ENCODE measurements around the gene DDX54.
A peak's percentile ranks its signal among the peaks of the same experiment; 100 is the strongest.
"Not testable (repeated sequence)": the region's sequence is repeated elsewhere in the genome, so short reads cannot be mapped to it uniquely, and the experiment has no call there.

Gene DDX54

DNA sequence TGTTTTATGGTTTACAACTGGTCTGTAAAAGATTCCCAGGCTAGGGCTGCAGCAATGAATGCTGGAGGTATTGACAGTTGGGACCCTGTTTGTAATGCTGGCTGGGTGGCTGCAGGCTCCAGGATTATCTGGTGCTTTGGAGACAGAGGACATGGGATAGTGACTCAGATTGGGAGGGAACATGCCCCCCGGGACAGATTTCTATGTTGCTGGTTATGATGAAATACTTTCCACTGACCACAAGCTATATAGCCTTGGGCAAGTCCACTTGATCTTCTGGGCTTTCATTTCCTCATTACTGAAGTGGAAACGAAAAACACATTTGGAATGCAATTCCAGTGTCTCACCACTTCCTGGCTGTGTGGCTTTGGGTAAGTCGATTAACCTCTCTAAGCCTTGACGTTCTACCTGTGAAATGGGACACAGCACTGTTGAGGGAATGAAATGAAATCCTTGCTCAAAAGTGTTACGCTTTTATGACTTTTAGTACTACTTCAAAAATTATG lies 29.7 kb upstream of the DDX54 start:
- peak; percentile 96 for DNase-seq

DNA sequence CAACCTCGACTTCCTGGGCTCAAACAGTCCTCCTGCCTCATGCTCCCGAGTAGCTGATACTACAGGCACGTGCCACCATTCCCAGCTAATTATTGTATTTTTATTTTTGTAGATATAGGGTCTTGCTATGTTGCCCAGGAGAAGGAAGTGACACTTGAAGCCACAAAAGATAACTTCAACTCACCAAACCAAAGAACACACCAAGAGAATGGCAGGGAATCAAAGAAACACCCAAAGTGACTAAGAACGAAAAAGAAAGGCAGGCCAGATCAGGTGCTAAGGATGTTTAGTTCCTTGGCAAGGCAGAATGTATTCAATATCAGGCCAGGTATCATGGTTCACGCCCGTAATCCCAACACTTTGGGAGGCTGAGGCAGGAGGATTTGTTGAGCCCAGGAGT lies 25.9 kb upstream of the DDX54 start:
- no peak for DNase-seq

DNA sequence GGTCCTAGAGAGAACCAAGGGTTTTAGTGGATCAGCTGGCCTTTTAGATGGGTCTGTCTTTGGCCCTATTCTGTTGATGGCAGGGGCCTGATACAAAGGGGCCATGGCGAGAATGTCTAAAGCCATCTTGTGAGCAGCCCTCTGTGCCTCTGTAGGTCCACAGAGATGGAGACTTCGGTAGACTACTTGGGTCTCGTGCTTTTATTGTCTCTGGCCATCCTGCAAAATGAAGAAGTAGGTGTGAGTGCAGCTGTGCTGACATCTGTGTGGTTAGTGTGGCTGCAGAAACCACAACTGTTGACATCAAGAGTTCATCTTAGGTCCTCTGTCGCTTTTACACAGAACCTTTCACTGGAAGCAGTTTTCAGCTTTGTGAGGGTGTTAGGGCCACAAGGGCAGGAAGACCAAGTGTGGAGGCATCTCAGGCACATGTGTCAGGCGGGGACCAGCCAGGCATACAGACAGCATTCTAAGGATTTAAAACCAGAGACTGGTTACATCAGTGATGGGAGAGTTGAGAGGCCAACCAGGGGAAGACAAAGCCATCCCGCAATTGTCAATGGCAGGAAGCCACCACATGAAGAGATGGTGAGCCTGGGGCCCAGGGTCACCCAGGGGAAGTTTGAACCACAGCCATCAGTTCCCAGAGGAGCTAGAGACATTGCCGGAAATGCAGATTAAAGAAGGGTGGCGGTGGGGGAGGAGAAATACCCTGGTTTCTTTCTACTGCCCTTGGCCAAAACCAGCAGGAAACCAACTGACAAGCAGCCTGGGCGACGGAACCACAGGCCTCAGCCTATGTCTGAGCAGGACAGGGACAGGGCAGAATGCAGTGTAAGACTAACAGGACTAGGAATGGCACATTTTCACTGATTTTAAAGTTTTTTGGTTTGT lies 23.0 kb upstream of the DDX54 start:
- no peak for DNase-seq

DNA sequence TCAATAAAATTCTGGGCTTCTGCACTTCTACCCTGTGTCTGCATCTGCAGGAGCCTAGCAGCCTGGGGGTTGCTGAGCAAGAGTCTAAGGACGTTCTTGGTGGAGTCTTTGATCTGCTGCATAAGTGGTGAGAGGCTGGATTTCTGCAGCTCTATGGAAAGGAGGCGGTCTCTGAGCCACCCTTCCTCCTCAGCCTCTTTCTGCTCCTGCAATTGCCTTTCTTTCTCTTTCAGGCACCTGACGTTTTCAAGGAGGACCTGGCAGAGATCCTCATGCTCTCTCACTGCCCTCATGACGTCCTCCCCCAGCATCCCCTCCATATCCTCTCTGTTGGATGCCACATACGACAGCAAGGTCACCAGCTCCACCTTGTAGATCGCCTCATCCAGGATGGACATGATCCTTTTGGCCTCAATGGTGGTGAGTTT lies 22.3 kb upstream of the DDX54 start:
- no peak for DNase-seq

DNA sequence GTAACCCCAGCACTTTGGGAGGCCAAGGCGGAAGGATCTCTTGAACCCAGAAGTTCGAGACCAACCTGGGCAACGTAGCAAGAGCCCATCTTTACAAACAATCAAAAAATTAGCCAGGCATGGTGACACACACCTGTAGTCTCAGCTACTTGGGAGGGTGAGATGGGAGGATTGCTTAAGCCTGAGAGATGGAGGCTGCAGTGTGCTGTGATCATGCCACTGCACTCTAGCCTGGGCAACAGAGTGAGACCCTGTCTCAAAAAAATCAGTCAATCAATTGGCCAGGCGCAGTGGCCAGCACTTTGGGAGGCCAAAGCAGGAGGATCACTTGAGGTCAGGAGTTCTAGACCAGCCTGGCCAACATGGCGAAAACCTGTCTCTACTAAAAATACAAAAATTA lies 21.5 kb upstream of the DDX54 start:
- not testable (repeated sequence) for DNase-seq

DNA sequence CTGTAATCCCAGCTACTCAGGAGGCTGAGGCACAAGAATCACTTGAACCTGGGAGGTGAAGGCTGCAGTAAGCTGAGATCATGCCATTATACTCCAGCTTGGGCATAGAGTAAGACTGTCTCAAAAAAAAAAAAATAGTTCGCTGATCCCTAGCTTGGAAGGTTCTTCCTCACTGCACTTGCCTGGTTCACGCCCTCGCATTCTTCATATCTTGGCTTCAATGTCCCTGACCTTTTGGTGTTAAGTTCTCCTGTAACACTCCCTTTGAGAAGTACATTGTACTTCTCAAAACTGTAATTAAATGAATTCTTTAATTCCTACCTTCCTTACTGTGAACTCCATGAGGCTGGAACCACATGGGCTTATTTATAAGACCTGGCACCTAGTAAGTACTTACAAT lies 19.5 kb upstream of the DDX54 start:
- DNase-seq: peak; percentile 56

DNA sequence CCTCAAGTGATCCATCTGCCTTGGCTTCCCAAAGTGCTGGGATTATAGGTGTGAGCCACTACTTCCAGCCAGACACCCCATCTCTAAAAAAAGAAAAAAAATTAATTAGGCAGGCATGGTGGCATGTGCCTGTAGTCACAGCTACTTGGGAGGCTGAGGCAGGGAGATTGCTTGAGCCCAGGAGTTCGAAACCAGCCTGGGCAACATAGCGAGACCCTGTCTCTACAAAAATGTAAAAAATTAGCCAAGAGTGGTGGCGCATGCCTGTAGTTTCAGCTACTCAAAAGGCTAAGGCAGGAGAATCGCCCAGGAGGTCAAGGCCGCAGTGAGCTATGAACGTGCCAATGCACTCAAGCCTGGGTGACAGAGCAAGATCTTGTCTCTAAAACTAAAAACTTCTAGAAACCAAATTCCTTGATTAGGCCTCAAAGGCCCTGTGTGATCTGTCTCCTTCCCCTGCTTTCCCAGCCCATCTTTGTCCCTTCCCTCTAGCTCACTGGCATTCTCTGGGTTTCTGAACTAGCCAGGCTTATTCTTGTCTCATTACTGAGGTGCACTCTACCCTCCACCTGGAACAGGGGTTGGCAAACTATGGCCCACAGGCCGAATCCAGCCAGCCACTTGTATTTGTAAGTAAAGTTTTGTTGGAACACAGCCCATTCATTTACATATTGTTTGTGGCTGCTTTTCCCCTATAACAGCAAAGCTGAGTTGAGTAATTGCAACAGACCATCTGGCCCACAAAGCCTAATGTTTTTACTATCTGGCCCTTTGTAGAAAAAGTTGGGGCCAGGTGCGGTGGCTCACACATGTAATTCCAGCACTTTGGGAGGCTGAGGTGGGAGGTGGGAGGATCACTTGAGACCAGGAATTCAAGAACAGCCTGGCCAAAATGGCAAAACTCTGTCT lies 18.8 kb upstream of the DDX54 start:
- no peak for DNase-seq

DNA sequence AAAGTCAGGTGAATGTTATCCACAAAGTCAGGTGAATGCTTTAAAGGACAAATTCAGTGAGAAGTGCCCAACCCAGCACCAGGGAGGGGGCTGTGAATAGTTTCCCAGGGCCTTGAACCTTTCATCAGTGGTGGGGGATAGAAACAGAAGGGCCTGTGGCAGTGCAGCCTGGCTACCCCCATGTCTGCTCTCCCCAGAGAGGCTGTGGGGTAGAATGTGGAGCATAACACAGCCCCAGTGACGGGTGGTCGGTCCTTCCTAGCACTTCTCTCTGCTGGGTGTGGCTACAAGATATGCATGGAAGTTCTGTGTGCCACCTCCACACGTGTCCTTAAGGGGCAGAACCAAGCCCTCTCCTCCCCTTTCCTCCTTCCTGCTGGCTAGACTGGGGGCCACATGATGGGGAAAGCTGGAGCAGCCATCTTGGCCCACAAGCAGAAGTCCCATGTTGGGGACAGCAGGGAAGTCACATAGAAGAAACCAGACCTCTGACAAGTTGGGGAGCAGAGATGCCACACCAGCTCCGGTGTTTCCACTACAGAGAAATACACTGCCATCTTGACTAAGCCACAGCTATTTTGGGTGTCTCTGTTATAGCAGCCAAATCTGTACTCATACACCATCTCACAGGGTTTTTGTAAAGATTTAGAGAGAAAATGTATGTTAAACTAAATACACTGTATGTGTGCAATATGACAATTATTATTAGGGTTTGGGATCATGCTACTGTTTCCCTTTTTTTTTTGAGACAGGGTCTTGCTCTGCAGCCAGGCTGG lies 17.2 kb upstream of the DDX54 start:
- no peak for DNase-seq

DNA sequence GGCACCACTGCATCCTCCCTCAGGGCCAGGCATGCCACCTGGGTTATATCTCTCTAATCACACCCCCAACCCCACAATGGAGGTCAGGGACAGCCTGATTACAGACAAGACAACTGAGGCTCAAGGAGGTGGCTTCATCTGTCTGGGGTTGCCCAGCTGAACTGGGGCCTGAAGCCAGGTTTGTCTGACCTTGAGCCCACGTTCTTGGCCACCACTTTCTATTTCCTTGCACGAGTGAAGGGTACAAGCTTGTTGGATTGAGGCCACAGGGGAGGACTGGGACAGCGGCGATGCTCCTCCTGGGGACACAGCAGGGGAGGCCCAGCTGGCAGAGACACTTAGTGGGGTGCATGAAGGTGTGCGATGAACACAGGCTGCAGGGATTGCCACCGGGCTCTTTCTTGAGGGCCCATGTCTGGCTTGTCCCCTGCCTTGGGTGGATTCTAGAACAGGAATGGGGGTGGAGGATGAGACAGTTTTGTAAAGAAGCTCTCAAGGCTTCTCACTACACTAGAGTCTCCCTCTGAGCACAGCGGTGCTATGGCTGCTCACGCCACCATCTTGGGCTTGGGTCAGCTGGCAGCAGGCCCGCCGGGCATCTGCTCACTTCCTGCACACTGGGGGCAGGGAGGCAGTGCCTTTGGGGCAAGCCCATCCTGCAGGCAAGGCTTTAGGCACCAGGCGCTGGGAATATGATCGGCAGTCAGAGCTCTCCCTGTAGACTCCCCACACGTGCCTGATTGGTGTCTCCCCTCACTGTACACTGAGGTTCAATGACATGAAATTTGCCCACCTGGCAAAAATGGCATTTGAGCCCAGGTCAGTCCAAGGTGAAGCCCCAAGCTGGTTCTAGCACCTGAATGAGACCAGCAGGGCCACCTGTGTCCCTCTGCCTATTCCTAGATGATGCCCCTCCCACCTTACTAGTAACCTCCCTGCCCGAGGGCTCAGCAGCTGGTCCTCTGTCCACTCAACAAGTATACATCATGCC lies 16.2 kb upstream of the DDX54 start:
- no peak for DNase-seq

DNA sequence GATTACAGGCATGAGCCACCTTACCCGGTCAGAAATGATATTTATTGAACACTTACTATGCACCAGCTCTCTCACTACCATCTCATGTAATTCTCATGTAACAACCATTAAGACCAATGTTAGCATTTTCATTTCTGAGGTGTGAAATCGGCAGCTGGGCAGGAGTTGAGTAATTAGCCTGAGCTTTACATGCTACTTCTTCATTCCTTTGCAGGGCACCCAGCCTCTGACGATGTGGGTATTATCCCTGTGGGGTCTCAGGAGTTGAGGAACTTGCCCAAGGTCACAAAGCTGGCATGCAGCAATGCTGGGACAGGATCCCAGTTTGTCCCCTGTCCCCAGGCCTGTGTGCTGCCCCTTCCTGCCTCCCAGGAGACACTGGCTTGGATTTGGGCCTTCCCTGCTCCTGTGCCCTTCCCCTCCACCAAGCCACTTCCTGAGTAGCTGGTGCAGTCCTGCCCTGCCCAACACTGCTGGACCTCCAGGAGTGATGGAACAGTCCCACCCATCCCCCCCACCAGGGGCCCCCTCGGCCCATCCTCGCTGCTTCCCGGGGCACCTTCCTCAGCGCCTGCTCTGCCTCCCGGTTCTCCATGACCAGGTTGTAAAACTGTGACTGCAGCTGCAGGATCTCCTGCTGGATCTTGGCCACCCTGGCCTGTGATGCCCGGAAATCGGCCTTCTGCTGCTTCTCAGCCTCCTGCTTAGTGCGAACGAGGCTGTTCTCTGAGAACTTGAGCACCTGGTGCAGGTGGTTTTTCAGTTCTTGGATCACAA lies 14.9 kb upstream of the DDX54 start:
- no peak for DNase-seq

DNA sequence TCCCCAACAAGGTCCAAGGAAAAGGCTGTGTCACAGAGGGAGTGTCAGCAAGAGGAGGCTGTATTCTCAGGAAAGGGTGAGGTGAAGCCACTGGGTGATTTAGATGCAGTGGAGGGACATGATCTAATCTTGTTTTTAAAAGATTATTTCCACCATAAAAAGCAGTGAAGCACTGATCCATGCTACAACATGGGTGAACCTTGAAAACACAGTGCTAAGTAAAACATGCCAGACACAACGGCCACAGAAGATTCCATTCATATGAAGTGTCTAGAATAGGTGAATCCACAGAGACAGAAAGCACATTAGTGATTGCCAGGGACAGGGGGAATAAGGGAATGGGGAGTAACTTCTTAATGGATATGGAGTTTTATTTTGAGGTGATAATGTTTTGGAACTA lies 13.0 kb upstream of the DDX54 start:
- peak; percentile 17 for DNase-seq

DNA sequence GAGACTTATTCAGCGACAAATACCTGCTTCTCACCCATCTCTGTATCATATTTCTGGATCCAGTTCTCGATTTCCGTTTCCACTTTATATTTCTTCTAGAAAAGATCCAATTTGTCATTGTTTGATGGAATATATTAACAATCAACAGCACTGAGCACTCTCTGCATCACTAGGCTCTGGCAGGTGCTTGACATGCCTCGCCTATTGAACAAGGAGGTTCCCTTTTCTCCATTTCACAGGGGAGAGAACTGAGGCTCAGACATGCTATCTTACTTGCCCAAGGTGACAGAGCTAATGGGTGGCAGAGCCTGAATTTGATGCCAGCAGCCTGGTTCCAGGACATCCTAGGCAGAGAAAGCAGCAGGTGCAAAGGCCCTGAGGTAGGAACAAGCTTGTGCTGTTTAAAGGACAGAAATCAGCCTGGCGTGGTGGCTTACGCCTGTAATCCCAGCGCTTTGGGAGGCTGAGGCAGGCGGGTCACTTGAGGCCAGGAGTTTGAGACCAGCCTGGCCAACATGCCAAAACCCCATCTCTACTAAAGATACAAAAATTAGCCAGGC lies 12.3 kb upstream of the DDX54 start:
- no peak for DNase-seq

DNA sequence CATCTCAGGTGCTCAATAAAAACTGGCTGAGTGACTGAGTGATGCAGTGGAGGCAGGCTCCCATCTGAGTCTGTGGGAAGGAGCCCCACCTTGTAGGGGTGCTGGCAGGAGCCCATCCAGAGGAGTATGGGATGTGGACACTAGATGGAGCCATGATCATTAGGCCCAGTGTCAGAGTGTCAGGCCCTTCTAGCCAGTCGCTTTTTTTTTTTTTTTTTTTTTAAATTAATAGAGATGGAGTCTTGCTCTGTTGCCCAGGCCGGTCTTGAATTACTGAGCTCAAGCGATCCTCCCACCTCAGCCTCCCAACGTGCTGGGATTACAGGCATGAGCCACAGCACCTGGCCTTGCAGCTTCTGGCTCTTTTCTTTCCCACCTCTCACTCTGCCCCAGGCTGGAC lies 11.7 kb upstream of the DDX54 start:
- peak; percentile 43 for DNase-seq

DNA sequence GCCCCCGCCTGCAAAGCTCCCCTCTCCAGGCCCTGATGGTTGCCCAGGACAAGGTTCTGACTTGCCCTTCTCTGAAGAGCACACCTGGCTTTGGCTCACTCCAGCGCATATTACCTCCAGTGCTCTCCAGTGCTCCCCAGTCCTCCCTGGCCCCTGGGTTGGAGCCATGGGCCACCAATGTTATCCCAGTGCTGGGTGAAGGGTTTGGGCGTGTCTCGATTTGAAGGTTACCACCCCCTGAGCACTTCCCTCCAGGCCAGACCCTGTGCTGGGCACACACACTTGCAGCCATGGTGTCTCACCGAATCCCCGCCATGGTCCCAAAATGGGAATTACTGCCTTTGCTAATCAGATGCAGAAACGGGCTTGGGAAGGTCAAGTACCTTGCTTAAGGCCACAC lies 11.3 kb upstream of the DDX54 start:
- no peak for DNase-seq

DNA sequence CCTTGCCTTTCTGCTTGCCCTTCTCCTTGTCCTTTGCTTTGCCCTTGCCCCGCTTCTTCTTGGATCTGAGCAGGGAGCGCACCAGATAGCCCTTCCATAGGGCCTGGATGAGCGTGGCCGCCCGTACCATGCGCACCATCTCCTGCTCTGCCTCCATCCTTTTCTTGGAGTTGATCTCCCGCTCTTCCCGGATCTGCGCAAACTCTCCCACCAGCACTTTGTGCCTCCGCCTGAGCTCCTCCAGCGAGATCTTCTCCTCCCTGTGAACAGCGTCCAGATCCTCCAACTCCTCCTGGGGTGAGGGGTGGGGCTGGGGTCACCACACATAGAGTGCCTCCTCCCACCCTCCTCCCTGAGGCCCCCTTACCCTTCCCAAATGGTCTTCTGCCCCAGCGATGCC lies 10.3 kb upstream of the DDX54 start:
- no peak for DNase-seq

DNA sequence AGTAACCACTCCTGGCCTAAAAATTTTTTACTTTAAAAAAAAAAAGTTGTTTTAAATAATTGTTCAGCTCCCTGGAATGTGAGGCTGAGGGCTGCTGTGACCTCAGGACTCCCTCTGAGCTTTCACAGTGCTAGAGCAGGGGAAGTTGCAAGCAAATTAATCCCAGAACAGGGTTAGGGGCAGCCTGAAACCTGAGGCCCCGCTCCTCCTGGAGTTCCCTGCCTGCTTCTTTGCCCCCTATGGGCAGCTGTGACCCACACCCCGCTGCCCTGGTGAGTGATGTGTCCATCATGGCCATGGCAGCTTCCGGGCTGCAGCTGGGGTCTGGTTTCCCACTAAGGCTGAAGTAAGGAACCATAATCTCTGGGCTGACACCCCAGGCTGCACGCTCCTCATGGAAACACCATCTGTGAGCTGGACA lies 9.7 kb upstream of the DDX54 start:
- peak; percentile 10 for DNase-seq

DNA sequence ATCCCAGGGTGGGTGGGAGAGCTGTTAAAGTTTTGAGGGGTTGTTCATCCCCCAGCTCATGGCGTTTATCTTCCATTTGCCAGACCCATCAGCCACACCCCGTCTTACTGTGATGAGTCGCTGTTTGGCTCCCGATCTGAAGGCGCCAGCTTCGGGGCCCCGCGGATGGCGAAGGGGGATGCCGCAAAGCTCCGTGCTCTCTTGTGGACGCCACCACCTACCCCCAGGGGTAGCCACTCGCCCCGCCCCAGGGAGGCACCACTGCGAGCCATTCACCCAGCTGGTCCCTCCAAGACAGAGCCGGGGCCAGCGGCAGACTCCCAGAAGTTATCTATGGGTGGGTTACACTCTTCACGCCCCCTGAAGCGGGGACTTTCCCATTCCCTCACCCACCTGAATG lies 5.9 kb upstream of the DDX54 start:
- DNase-seq: no peak

DNA sequence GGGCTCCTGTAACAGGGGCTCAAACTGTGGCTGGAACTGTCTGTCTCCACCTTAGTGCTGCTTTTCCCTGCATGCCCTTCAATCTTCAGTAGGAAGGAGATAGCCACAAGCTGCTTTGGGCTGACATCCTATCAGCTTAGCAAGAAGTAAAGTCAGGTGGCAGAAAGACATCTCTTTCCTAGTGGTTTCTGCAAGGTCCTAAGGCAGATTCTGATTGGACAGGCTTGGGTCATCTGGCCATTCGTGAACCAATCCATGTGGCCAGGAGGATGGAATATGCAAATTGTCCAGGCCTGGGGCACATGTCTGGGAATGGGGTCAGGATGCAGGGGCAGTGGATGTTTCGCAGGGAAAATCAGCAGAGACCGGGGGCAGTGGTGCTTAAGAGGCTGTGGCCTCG lies 5.5 kb upstream of the DDX54 start:
- DNase-seq: peak; percentile 79

DNA sequence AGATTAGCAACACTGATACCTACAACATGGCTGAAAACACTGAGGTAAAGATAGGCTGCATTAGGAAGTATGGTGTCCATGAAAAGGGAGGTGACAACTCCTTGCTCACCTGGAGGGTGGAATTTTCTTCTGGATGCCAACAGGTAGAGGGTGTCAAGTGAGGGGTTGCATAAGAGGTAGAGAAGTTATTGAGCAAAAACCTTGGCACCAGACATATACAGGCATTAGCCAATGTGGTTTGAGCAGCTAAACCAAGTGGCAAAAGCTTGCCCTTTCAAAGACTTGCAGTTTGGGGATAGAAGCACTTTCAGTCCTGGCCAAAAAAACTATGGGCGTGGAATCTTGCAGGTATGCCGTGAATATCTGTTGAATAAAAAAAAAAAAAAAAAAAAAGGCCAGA lies 4.1 kb upstream of the DDX54 start:
- DNase-seq: no peak

DNA sequence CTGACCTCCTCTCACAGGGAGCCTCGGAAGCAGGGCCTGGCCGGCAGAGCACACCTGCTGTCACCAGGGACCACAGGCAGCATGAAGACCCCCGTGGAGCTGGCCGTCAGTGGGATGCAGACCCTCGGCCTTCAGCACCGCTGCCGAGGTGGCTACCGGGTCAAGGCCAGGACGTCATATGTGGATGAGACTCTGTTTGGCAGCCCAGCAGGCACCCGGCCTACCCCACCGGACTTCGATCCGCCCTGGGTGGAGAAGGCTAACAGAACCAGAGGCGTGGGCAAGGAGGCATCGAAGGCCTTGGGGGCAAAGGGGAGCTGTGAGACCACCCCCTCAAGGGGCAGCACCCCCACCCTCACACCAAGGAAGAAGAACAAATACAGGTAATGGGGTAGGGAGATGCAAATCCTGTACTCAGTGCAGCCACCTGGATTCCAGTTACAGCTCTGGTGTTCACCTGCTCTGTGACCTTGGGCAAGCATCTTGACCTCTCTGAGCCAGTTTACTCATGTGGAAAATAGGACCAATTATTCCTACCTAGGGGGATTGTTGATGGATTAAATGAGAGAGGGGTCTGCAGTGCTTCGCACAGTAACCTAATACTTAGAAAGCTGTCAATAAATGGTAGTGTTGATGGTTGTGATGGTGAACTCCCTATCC lies 1.5 kb upstream of the DDX54 start:
- no peak for DNase-seq
